GM21367 (cell line): ENCODE measurements around the gene SUPT3H.

Source experiments
- ATAC-seq: cut with Tn5 transposase; IDR thresholded peaks from one replicate; pipeline ENCODE4 v1.9.1; 2021; ENCODE audit not compliant: unreplicated experiment

Gene SUPT3H

DNA sequence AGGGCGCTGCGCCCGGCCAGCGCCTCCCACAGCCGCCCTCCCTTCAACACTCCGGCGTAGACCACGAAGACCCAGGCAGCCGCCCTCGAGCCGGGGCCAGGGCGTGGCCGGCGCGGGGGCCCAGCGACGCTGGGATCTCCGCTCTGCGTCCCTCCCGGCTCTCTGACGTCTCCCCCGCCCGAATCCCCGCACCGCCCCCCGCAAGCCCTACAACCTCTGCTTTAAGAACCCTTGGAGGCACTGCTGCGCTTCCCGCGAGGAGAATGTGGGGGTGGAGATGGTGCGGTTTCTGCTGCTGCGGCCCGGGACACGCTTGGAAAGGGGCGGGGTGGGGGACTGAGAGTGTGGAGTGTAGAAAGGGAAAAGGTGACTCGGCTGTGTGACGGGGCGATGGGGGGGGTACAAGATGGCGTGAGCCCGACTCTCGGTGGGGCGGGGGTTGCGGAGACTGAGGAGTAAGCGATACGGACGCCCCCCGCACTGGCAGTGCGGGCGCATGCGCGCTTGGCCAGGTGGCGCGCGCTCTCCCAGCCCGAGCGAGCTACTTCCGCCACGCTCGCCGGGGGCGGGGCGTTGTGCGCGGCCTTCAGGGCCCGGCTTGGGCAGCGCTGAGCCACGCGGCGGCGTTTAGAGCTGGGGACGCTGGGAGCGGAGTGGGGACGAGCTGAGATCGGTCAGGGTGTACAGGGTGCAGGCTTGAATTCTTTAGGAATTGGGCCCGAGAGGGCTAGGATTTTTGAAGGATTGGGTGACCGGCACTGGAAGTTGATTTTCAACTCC lies at the start of gene SUPT3H:
TSS of gene SUPT3H (minus strand) at position 381 of the 780 bp plus-strand sequence.
- ATAC-seq: peak; percentile 85

DNA sequence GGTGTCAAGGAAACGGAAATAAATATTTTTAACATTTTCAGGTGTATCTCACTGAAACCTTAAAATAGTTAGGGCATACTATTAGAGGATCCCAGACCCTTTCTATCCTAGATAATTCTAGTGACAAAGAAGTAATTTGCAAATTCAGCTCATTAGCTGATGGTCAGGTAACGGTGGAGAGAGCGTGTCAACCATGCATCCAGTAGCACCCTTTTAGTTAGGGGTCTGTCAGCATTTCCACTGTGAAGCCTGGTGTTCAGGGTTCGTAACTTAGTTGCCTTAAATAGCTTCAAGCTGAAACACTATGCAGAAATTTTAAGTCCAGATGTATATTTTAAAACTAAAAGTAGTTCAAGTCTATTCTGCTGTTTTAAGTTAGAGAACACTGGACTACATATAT lies 48.5 kb upstream of the SUPT3H start:
- ATAC-seq: no peak

- no peak for ATAC-seq
Measured at GRCh38 chr6:45424451-45424861, 46.7 kb upstream of the SUPT3H start.

GRCh38 chr6:45423824-45424450 lies 46.2 kb upstream of the SUPT3H start:
- no peak for ATAC-seq

DNA sequence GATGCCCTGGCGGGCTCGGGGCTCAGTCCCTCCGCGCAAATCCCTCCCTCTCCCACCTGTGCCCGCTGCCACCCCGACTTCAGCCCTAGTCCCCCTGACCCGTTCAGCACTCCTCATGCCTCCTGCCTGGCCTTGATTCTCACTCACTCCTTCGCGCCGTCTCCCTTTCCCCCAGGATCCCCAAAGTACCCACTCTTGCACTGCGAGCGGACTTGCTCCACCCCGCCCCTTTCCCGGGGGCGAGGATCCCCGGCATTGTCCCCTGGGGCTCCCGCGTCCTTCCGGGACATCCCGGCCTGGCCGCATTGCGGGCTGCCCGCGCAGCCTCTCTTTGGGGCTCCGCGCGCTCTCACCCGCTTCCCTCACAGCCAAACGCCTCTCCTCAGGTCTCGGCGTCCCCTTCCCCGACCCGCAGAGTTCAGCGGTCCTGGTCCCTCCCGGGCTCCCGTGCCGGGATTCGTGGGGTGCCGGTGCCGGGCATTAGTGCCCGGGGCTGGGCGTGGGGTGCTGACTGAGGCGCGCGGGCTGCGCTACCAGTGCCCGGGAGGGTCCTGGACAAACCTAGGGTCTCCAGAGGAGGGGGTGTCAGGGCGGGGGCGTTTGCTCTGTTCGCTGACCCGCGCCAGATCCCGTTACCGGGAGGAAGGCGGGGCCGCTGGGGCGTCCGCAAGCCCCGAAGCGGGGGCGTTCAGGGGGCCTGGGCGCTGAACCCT lies 45.5 kb upstream of the SUPT3H start:
- ATAC-seq: no peak

GRCh38 chr6:45422503-45423110 lies 44.9 kb upstream of the SUPT3H start:
- ATAC-seq: no peak

GRCh38 chr6:45421709-45422502 lies 44.2 kb upstream of the SUPT3H start:
- ATAC-seq: no peak

DNA sequence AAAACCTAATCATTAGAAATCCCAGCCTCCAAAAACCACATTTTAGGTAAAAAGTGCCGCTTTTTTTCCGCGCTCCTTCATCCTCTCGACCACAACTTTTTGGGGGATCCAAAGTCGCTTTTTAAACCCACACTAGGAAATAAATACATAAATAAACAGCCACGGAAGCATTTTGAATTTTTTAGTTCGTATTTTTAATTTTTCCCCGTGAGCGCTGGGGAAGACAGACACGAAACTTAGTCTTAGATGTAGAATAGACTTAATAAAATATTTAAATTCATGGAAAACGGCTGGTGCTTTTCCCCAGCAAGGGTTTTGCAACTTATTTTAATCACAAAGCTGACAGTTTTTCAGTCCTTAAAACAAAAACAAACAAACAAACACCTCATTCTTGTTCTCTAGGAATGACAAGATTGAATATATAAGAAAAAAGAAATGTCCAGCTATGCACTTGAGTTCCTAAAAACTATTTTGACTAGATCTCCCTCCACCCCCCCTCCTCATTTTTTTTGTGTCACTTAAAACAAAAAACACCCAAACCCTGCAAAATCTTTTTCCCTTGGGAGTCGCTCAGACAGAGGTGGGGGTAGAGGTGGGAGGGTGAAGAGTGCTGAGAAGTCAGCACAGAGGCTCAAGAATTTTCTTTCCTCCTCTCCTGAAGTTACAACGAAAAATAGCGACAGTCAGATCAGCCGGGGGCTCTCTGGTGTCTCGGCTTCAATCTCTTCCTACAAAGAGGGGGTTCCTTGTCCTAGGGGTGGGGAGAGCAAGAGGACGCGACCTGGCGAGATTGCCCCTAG lies 43.4 kb upstream of the SUPT3H start:
- no peak for ATAC-seq

DNA sequence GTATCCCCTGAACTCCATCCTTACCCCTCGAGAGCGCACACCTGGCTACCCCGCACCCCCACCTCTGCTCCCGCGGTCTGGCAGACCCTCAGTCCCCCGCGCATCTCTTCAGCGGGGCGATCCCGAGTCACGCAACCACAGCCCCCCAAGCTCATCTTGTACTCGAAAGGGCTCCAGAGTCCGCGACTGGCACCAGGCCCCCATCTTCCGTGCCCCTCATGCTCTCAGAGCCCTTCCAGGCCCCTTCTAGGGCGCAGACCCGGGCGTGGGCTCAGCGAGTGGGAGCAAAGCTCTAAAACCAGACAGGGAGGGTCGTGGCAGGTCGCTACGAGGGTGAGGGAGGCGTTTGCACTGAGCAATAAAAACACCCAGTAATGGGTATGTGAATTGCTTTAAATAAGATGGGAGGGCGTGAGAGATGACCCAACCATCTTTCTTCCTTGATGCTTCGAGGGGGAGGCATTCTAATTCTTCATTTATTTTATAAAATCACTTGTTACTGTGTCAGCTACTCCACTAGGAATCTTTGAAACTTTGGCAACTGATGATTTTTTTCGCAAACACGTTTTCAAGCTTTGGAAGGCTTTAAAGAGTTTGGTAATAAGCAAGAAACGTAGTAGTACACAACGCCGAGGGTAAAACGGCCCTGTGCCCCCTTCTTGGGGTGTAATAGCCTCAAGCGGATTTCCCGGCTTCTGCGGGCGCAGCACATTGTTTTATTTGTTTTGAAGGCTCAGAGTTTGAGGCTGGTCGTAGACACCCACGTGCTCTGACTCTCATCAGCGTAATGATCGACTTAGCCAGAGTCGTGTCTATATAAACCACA lies 42.6 kb upstream of the SUPT3H start:
- ATAC-seq: no peak

GRCh38 chr6:45419571-45420082 lies 41.9 kb upstream of the SUPT3H start:
- no peak for ATAC-seq

- no peak for ATAC-seq
Measured at GRCh38 chr6:45417436-45417835, 39.7 kb upstream of the SUPT3H start.

- ATAC-seq: no peak
Measured at GRCh38 chr6:45416700-45417099, 39.0 kb upstream of the SUPT3H start.

DNA sequence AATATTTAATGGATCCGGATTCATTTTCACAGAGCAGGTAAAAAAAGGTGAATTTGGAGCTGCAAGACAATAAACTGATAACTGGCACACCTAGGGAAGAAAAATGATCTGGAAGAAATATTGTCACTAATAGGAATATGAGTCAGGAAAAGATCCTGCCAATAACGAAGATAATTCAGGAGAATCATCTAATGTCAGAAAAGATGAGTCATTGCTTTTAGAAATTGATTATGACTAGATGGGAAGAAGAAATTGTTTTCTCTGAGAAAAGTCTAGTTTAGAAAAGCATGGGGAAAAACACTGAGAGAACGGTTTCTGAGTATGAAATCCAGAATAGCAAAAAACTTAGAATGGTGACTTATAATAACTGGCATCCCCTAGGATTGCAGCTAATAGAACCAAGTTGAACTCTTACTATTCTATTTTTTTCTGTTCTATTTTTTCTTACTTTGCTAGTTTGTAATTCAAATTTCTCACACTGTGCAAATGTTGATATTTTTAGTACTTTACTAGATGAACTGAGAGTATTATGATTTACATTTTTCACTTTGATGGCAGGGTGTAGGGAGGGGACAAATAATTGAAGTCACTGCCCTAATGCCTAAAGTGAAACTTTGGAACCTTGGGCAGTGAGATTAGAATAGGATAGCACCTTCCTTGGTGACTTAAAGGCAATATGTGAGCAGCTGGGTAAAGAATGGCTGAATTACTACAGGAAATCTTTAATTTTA lies 38.2 kb upstream of the SUPT3H start:
- no peak for ATAC-seq

DNA sequence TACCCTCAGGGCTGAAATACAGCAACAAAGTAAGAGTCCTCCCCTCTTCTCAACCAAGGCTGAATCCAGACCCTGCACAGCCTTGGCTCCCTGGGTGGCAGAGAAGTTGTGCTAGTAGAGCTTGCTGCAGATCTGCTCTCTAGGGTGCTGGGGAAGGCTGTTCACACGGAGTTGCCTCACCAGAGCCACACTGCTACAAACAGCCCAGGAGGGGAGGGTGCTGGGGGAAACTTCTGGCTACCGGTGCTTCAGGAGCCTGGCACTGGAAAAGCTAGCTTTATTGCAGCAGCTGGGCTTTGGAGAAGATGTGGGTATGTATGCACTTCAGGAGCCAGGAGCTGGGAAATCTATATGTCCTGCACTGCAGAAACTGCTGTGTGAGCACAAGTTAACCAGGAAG lies 37.6 kb upstream of the SUPT3H start:
- no peak for ATAC-seq

GRCh38 chr6:45411959-45412358 lies 34.2 kb upstream of the SUPT3H start:
- ATAC-seq: no peak

DNA sequence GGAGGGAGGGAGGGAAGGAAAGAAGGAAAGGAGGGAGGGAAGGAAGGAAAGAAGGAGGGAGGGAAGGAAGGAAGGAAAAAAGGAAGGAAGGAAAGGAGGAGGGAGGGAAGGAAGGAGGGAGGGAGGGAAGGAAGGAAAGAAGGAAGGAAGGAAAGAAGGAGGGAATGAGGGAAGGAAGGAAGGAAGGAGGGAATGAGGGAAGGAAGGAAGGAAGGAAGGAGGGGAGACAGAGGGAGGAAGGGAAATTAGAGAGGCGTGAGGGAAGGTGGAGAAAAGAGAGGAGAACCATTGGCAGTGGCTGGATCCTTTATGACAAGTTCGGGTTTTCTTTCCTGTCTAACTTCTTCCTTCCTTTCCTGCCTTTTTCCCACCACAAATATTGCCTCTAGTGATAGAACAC lies 22.3 kb upstream of the SUPT3H start:
- ATAC-seq: no peak

DNA sequence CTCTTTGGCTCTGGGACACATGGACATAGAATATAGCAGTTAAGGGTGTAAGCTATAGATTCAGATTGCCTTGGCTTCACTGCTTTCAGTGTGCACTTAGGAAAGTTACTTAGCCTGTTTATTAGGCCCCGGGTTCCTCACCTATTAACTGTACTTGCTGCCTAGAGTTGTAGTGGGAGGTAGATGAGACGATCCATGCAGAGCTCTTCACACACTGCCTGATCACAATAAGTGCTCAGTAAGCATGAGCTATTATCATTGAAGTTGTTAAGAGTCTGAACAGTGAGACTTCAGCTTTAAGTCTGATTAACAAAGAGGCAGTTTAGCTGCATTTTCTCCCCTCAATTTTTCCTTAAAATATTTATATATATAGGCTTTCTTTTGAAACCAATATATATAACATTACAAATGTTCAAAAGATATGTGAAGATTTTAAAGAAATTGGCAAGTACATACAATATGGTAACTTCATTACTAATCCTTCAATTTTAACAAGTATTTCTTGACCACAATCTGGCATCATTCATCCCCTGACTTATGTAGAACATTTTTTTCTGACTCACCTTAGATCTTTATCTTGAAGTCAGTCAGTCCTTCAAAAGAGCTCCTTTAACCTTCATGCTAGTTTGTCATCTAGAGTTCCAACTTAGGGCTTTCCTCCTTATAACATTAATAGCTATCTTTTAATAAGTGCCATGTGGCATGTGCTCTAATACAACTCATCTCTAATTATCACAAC lies 20.5 kb upstream of the SUPT3H start:
- ATAC-seq: no peak
